T-helper 22 cell (primary cell): ENCODE data around the gene C10orf71.

Source experiments
- DNase-seq: peaks from one replicate; pipeline ENCODE4 v3.0.0-alpha.2; 2020; ENCODE audit warnings: low read depth

The C10orf71 gene

GRCh38 chr10:49293208-49293603 is 5.8 kb upstream of the C10orf71 start:
- no peak for DNase-seq

GRCh38 chr10:49294731-49295130 is 4.2 kb upstream of the C10orf71 start:
- no peak for DNase-seq

GRCh38 chr10:49295297-49295696 is 3.7 kb upstream of the C10orf71 start:
- no peak for DNase-seq

- no peak for DNase-seq
These were observed 2.6 kb upstream of the C10orf71 start for GRCh38 chr10:49296382-49296781.

- no peak for DNase-seq
These were observed 2.1 kb upstream of the C10orf71 start for GRCh38 chr10:49296836-49297235.

- no peak for DNase-seq
These were observed 926 bp upstream of the C10orf71 start for GRCh38 chr10:49297818-49298670.

GRCh38 chr10:49298671-49298982 is 343 bp upstream of the C10orf71 start:
- DNase-seq: no peak

GRCh38 chr10:49299816-49300139 is 808 bp downstream of the C10orf71 start:
- no peak for DNase-seq

GRCh38 chr10:49300140-49300974 is 1.4 kb downstream of the C10orf71 start:
- DNase-seq: no peak

GRCh38 chr10:49301302-49301701 is 2.3 kb downstream of the C10orf71 start:
- no peak for DNase-seq

GRCh38 chr10:49302088-49302487 is 3.1 kb downstream of the C10orf71 start:
- DNase-seq: no peak

- DNase-seq: no peak
These were observed 4.7 kb downstream of the C10orf71 start for GRCh38 chr10:49303711-49304110.

- DNase-seq: no peak
These were observed 5.2 kb downstream of the C10orf71 start for GRCh38 chr10:49304137-49304536.

GRCh38 chr10:49307921-49308320 is 9.0 kb downstream of the C10orf71 start:
- no peak for DNase-seq

- no peak for DNase-seq
These were observed 9.9 kb downstream of the C10orf71 start for GRCh38 chr10:49308881-49309280.

- DNase-seq: no peak
These were observed 10.9 kb downstream of the C10orf71 start for GRCh38 chr10:49309691-49310411.

GRCh38 chr10:49310460-49310859 is 11.5 kb downstream of the C10orf71 start:
- DNase-seq: no peak

GRCh38 chr10:49310901-49311554 is 12.1 kb downstream of the C10orf71 start:
- DNase-seq: no peak

- DNase-seq: no peak
These were observed 12.7 kb downstream of the C10orf71 start for GRCh38 chr10:49311555-49312236.

GRCh38 chr10:49312246-49312869 is 13.4 kb downstream of the C10orf71 start:
- DNase-seq: no peak

GRCh38 chr10:49313501-49314070 is 14.6 kb downstream of the C10orf71 start:
- DNase-seq: no peak
